ENCODE results near the gene MRPS11. TPM values are rescaled to one million over a fixed set of nuclear protein-coding genes. Genes with fewer than 3 reads are reported as not detected.
"Not testable (repeated sequence)": the region's sequence is repeated elsewhere in the genome, so short reads cannot be mapped to it uniquely, and the experiment has no call there.

MRPS11 gene
- total and polyA plus RNA-seq, 12 donors = 47.5 to 95.0 (median 64.7) TPM

- TF ChIP-seq CTCF (IDR thresholded peaks at IDR 0.05) = no peak
- intact Hi-C loops (cut with DNase I) = no loop called here
- no peak overlapping the region for H3K4me3 ChIP-seq
- DNase-seq = no peak
- H3K27ac ChIP-seq = no peak overlapping the region
- no peak for ATAC-seq
- WGBS, 2 donors = 84% methylated on average over 7 of the region's 7 CpGs
- H3K27me3 ChIP-seq = peaks cover 0 to 42% (median 17%) of the 10 kb centered on the region in 7 donors
- no peaks in the 10 kb centered on the region for H3K36me3 ChIP-seq
- no peaks in the 10 kb centered on the region for H3K4me1 ChIP-seq
- no peaks in the 10 kb centered on the region for H3K9me3 ChIP-seq
Observed at GRCh38 chr15:88433046-88433685, 34.3 kb upstream of the MRPS11 start.

GRCh38 chr15:88434106-88434505, 33.4 kb upstream of the MRPS11 start:
- H3K27me3 ChIP-seq = peaks cover 0 to 40% (median 18%) of the 10 kb centered on the region in 7 donors
- WGBS, 2 donors = 65 to 69% methylated on average over 5 of the region's 5 CpGs
- H3K9me3 ChIP-seq; H3K36me3 ChIP-seq; intact Hi-C loops (cut with DNase I); ATAC-seq; H3K4me1 ChIP-seq; H3K4me3 ChIP-seq; H3K27ac ChIP-seq; DNase-seq: not testable (repeated sequence)

GRCh38 chr15:88438181-88438580, 29.3 kb upstream of the MRPS11 start:
- WGBS, 2 donors = 78 to 84% methylated on average over 5 of the region's 5 CpGs
- Histone ChIP-seq H3K9me3 (peaks cover 0 to 5% (median 0%) of the 10 kb centered on the region in 11 donors), H3K27me3 (peaks cover 0 to 38% (median 25%) of the 10 kb centered on the region in 7 donors), H3K4me1 (no peaks in the 10 kb centered on the region), H3K4me3 (no peak overlapping the region), H3K27ac (no peak overlapping the region), H3K36me3 (no peaks in the 10 kb centered on the region)
- no peak for DNase-seq
- no peak for TF ChIP-seq CTCF (IDR thresholded peaks at IDR 0.05)
- intact Hi-C loops (cut with DNase I) = no loop called here
- no peak for ATAC-seq

- intact Hi-C loops (cut with DNase I) = loop anchor here in 1 of 10 donors (10.0 kb wide), 1 partner anchor 165 kb away; no protein-coding TSS in a partner anchor
- DNase-seq = no peak
- peaks cover 0 to 38% (median 20%) of the 10 kb centered on the region in 7 donors for H3K27me3 ChIP-seq
- H3K4me3 ChIP-seq = no peak overlapping the region
- TF ChIP-seq CTCF (IDR thresholded peaks at IDR 0.05) = no peak
- H3K27ac ChIP-seq = no peak overlapping the region
- WGBS, 2 donors = 76 to 88% methylated on average over 1 of the region's 1 CpG
- H3K9me3 ChIP-seq = peaks cover 0 to 20% (median 3%) of the 10 kb centered on the region in 11 donors
- H3K4me1 ChIP-seq = no peaks in the 10 kb centered on the region
- no peaks in the 10 kb centered on the region for H3K36me3 ChIP-seq
- no peak for ATAC-seq
Observed at GRCh38 chr15:88440021-88440420, 27.5 kb upstream of the MRPS11 start.

- H3K36me3 ChIP-seq = no peaks in the 10 kb centered on the region
- no peak for TF ChIP-seq CTCF (IDR thresholded peaks at IDR 0.05)
- no peak overlapping the region for H3K4me3 ChIP-seq
- DNase-seq = no peak
- H3K27ac ChIP-seq = no peak overlapping the region
- ATAC-seq = no peak
- peaks cover 0 to 20% (median 3%) of the 10 kb centered on the region in 11 donors for H3K9me3 ChIP-seq
- intact Hi-C loops (cut with DNase I) = loop anchor here in 1 of 10 donors (10.0 kb wide), 1 partner anchor 166 kb away; no protein-coding TSS in a partner anchor
- H3K27me3 ChIP-seq = peaks cover 0 to 36% (median 20%) of the 10 kb centered on the region in 7 donors
- WGBS, 2 donors = 84 to 87% methylated on average over 2 of the region's 2 CpGs
- H3K4me1 ChIP-seq = no peaks in the 10 kb centered on the region
Observed at GRCh38 chr15:88441076-88441730, 26.3 kb upstream of the MRPS11 start.

Measured in heart right ventricle (tissue), 16 donors.